Lower lobe of right lung (tissue), 2 donors: ENCODE data around the gene KLC3. TPM values are rescaled to one million over a fixed set of nuclear protein-coding genes. Genes with fewer than 3 reads are reported as not detected.

Experiments
- ATAC-seq, 2 donors: fragments of 200-7000 bp; cut with Tn5 transposase; one replicate each; pipeline ENCODE4 v1.9.1; 2020 to 2022; ENCODE audit warnings: mild to moderate bottlenecking in 2 of 2, moderate library complexity in 2 of 2
- DNase-seq: peaks from one replicate; pipeline ENCODE4 v3.0.0-alpha.2; 2020
- H3K27ac ChIP-seq: fragments of 200-600 bp; one replicate; pipeline ENCODE4 v1.8.0; 2022
- H3K27me3 ChIP-seq: fragments of 200-600 bp; one replicate; pipeline ENCODE4 v1.8.0; 2022; ENCODE audit warnings: low read depth
- H3K36me3 ChIP-seq: fragments of 200-600 bp; one replicate; pipeline ENCODE4 v1.8.0; 2022; ENCODE audit warnings: mild to moderate bottlenecking
- H3K4me1 ChIP-seq: fragments of 200-600 bp; one replicate; pipeline ENCODE4 v1.8.0; 2022
- H3K4me3 ChIP-seq: fragments of 200-600 bp; one replicate; pipeline ENCODE4 v1.8.0; 2022; ENCODE audit warnings: mild to moderate bottlenecking
- H3K9me3 ChIP-seq: fragments of 200-600 bp; one replicate; pipeline ENCODE4 v1.8.0; 2022
- intact Hi-C: fragments of 100-400 bp; cut with DNase I; formaldehyde crosslinking; loops from one replicate; pipeline ENCODE4 v1.11.0; 2022
- total RNA-seq: library from RNA; stranded (reverse); fragmentation: NEBNext Ultra II Directional; extraction: Animal tissue kit (Norgen Biotek cat#: 25700); gene quantifications from one replicate; pipeline ENCODE4 v1.2.1, GENCODE V29; 2021
- TF ChIP-seq, protein P1 (sequence below): fragments of 200-600 bp; IDR thresholded peaks from one replicate; pipeline ENCODE4 v1.8.0; 2022; ENCODE audit warnings: antibody characterized with exemption, mild to moderate bottlenecking
- donor health status: DM: no; HTN: yes; CAD: no; lungs with severe emphysema.

KLC3 gene
- total RNA-seq, 1 donor from 2014 or later: 1.4 TPM

DNA sequence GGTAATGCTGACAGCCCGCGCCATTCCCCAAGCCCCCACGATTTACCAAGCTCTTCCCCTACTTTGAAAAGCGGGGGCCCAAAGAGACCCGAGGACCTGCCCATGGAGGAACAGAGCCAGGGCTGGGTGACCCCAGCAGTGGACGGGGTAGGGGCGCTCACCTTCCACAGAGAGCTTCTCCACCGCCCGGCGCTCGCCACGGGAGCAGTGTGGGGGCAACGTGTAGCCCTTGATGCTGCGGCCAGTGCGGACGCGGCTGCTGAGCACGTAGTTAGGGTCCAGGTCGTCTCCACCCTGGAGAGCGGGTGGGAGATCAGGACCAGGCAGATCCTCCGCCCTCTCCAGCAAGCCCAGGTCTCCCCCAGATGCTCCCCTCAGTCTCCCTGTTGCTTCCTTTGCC is 25.2 kb upstream of the KLC3 start:
- ATAC-seq: no peak
- no peaks in the 10 kb centered on the region for H3K36me3 ChIP-seq
- no peak overlapping the region for H3K4me3 ChIP-seq
- no peaks in the 10 kb centered on the region for H3K9me3 ChIP-seq
- DNase-seq: no peak
- H3K27me3 ChIP-seq: peaks cover 25% of the 10 kb centered on the region
- intact Hi-C loops: no loop called here
- TF ChIP-seq, protein P1, sequence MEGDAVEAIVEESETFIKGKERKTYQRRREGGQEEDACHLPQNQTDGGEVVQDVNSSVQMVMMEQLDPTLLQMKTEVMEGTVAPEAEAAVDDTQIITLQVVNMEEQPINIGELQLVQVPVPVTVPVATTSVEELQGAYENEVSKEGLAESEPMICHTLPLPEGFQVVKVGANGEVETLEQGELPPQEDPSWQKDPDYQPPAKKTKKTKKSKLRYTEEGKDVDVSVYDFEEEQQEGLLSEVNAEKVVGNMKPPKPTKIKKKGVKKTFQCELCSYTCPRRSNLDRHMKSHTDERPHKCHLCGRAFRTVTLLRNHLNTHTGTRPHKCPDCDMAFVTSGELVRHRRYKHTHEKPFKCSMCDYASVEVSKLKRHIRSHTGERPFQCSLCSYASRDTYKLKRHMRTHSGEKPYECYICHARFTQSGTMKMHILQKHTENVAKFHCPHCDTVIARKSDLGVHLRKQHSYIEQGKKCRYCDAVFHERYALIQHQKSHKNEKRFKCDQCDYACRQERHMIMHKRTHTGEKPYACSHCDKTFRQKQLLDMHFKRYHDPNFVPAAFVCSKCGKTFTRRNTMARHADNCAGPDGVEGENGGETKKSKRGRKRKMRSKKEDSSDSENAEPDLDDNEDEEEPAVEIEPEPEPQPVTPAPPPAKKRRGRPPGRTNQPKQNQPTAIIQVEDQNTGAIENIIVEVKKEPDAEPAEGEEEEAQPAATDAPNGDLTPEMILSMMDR: no peak
- no peaks in the 10 kb centered on the region for H3K4me1 ChIP-seq
- H3K27ac ChIP-seq: no peak overlapping the region

DNA sequence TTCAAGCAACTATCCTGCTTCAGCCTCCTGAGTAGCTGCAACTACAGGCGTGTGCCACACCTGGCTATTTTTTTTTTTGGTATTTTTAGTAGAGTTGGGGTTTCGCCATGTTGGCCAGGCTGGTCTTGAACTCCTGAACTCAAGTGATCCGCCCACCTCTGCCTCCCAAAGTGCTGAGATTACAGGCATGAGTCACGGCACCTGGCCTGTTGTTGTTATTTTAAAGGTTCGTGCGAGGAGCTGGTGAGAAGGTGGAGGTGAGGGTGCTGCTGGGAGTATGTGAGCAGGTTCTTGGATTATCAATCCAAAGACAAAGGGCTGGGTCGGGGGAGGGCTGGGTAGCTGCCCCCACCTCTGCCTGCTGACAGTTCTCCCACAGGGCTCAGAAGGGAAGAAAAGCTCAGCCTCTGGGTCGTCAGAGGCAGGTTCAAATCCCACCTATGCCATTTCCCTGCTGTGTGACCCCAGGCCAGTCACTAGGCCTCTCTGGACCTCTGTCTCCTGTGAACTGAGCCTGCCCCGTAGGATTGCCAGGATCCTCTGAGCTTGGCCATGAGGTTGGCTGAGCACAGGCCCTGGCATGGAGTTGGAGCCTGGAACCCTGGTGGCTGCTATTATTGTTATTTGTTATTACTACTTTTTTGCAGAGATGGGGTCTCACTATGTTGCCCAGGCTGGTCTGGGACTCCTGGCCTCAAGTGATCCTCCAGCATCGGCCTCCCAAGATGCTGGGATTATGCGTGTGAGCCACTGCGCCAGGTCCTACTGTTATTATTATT is 19.4 kb upstream of the KLC3 start:
- TF ChIP-seq, protein P1: no peak
- intact Hi-C loops: no loop called here
- ATAC-seq (no peak), DNase-seq (no peak)
- Histone ChIP-seq H3K27ac (no peak overlapping the region), H3K4me3 (no peak overlapping the region), H3K27me3 (peaks cover 64% of the 10 kb centered on the region), H3K4me1 (peaks cover 7% of the 10 kb centered on the region), H3K36me3 (no peaks in the 10 kb centered on the region), H3K9me3 (no peaks in the 10 kb centered on the region)

DNA sequence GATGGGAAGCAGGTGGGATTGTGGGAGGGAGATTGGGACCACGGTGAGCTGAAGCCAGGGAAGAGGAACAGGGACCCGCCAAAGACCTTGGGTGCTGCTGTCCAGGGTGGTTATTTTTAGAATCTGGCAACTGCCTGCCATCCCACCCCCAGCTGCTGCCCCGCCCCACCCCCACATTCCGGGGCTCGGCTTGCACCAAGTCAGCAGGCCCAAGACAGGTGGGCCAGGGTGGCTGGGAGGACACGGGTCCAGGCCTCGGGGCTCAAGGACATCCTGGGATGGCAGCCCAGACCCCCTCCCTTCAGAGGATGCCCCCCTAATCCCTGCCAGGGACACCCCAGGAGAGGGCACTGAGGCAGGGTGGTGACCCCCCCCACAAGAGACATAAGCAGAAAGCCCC is 18.7 kb upstream of the KLC3 start:
- Histone ChIP-seq H3K27ac (no peak overlapping the region), H3K9me3 (no peaks in the 10 kb centered on the region), H3K36me3 (no peaks in the 10 kb centered on the region), H3K4me3 (no peak overlapping the region), H3K27me3 (peaks cover 58% of the 10 kb centered on the region), H3K4me1 (peaks cover 7% of the 10 kb centered on the region)
- intact Hi-C loops: no loop called here
- DNase-seq (no peak), ATAC-seq (no peak)
- TF ChIP-seq, protein P1: no peak

DNA sequence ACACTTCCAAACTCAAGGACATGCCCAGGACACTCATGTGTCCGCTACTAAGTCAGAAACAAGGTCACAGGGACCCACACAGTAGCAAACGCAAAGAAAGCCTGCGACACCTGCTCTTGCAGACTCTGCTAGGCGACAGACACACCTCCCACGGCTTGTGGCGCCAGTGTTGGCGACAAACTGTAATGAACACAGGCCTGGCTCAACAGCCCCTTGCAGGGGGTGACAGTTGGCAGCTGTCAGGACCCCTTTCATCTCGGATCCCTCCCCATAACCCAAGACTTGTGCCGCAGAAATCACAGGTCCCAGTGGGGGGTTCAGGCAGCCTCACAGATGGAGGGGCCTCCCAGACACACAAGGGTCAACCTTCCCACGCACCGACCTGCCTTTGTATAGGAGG is 18.2 kb upstream of the KLC3 start:
- ATAC-seq (no peak), DNase-seq (no peak)
- intact Hi-C loops: no loop called here
- H3K9me3 ChIP-seq: no peaks in the 10 kb centered on the region
- peaks cover 55% of the 10 kb centered on the region for H3K27me3 ChIP-seq
- TF ChIP-seq, protein P1: no peak
- peaks cover 7% of the 10 kb centered on the region for H3K4me1 ChIP-seq
- H3K27ac ChIP-seq: no peak overlapping the region
- no peaks in the 10 kb centered on the region for H3K36me3 ChIP-seq
- H3K4me3 ChIP-seq: no peak overlapping the region

DNA sequence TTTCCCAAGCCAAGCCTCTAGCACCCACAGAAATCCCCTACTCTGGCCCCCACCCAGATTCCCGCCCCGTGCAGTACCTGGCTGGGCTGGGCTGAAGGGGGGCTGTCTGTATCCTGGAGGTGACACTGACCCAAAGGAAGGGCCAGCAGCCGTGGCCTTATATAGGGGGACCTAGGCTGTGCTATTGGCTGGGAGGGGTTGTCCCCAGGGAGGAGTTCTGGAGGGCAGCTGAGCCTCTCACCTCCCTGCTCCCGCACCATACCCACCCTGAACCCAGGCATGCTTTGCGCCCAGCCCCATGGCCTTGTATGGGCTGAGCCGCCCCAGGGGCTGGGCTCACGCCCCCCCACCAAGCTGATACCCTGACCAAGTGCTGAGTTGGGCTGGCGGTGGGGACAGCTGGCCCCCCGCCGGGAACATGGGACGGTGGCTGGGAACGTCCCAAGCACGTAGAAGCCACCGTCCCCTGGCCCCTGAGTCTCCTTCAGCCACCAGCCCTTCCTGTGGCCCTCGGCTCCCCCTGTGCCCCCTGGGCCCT is 17.7 kb upstream of the KLC3 start, which contains the start of gene CKM:
CKM (minus strand) TSS at position 132 of the 538 bp plus-strand sequence. CDS start 3,162 bp downstream, outside the sequence.
- H3K27ac ChIP-seq: no peak within 1 kb of the TSS
- TF ChIP-seq, protein P1: no peak
- H3K9me3 ChIP-seq: no peaks in the 10 kb centered on the region
- intact Hi-C loops: no loop called here
- peaks cover 7% of the 10 kb centered on the region for H3K4me1 ChIP-seq
- H3K4me3 ChIP-seq: no peak within 1 kb of the TSS
- no peaks in the 10 kb centered on the region for H3K36me3 ChIP-seq
- H3K27me3 ChIP-seq: peaks cover 50% of the 10 kb centered on the region
- ATAC-seq: no peak
- DNase-seq: no peak
